ENCODE data around the gene CALML3.

DNA sequence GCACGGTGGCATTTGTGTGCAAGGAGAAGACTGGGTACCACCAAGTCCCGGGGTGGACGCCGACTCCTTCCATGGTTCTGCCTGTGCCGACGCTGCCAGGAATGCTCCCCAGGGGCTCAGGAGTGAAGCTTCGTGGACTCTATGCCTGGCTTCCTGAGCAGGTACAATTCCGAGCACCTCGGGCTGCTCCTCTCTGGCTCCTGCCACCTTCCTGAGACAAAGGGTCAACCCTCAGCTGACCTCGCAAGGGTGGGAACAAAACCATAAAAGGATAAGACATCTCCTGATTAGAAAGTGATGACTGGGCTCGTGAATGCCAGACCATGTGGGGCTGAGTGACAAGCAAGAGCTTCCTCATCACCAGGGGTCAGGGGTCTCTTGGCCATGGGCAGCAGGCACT lies 31.8 kb downstream of the CALML3 start:
- TF ChIP-seq, protein P1, sequence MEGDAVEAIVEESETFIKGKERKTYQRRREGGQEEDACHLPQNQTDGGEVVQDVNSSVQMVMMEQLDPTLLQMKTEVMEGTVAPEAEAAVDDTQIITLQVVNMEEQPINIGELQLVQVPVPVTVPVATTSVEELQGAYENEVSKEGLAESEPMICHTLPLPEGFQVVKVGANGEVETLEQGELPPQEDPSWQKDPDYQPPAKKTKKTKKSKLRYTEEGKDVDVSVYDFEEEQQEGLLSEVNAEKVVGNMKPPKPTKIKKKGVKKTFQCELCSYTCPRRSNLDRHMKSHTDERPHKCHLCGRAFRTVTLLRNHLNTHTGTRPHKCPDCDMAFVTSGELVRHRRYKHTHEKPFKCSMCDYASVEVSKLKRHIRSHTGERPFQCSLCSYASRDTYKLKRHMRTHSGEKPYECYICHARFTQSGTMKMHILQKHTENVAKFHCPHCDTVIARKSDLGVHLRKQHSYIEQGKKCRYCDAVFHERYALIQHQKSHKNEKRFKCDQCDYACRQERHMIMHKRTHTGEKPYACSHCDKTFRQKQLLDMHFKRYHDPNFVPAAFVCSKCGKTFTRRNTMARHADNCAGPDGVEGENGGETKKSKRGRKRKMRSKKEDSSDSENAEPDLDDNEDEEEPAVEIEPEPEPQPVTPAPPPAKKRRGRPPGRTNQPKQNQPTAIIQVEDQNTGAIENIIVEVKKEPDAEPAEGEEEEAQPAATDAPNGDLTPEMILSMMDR (conservative IDR thresholded peaks at IDR 0.05; ENCODE audit: low read depth, low read length), result no peak
- TF ChIP-seq EZH2 (IDR thresholded peaks at IDR 0.05; ENCODE audit: borderline replicate concordance, low read depth, low read length, poor library complexity, severe bottlenecking), result no peak

Measured in A673 (cell line).